IMR-90 (cell line): ENCODE results near the gene CHCHD4.

Source experiments
- CHD1 ChIP-seq: IDR thresholded peaks from 2 replicates; pipeline ENCODE4 v1.6.1; 2012; ENCODE audit warnings: low read depth, low read length, improper control_type of control experiment
- MAFK ChIP-seq: IDR thresholded peaks from 2 replicates; pipeline ENCODE4 v1.6.1; 2012; ENCODE audit warnings: low read depth, low read length, improper control_type of control experiment
- POLR2A ChIP-seq: IDR thresholded peaks from 2 replicates; pipeline ENCODE4 v1.6.1; 2012; ENCODE audit warnings: mild to moderate bottlenecking, low read depth, low read length
- RCOR1 ChIP-seq: IDR thresholded peaks from 2 replicates; pipeline ENCODE4 v1.6.1; 2012; ENCODE audit warnings: mild to moderate bottlenecking, low read length, improper control_type of control experiment; ENCODE audit not compliant: insufficient replicate concordance
- SMC3 ChIP-seq: fragments of 150-350 bp; IDR thresholded peaks from 2 replicates; pipeline ENCODE4 v1.6.1; 2016; ENCODE audit warnings: low read depth, mild to moderate bottlenecking, antibody characterized with exemption, low read length, moderate library complexity
- TF ChIP-seq, protein P1 (sequence below): conservative IDR thresholded peaks from 2 replicates; pipeline ENCODE4 v1.5.1; 2012; ENCODE audit warnings: mild to moderate bottlenecking, low read depth, low read length, improper control_type of control experiment

DNA sequence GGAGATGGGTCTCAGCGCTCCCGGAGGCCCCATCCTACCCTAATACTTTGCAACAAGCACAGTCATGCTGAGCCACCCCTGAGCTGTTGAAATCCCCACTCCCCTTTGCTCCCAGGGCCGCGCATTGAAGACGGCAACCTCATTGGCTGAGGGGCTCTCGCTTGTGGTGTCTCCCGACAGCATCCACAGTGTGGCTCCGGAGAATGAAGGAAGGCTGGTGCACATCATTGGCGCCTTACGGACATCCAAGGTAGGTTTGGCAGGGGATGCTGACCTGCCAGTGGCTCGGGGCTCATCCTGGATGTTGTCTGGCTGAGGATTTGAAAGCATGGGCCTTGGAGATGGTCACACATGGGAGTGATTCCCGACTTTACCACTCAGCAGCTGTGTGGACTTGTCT lies 6.0 kb upstream of the CHCHD4 start:
- TF ChIP-seq MAFK (no peak), POLR2A (no peak), CHD1 (no peak), SMC3 (no peak), RCOR1 (no peak)
- TF ChIP-seq, protein P1, sequence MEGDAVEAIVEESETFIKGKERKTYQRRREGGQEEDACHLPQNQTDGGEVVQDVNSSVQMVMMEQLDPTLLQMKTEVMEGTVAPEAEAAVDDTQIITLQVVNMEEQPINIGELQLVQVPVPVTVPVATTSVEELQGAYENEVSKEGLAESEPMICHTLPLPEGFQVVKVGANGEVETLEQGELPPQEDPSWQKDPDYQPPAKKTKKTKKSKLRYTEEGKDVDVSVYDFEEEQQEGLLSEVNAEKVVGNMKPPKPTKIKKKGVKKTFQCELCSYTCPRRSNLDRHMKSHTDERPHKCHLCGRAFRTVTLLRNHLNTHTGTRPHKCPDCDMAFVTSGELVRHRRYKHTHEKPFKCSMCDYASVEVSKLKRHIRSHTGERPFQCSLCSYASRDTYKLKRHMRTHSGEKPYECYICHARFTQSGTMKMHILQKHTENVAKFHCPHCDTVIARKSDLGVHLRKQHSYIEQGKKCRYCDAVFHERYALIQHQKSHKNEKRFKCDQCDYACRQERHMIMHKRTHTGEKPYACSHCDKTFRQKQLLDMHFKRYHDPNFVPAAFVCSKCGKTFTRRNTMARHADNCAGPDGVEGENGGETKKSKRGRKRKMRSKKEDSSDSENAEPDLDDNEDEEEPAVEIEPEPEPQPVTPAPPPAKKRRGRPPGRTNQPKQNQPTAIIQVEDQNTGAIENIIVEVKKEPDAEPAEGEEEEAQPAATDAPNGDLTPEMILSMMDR: no peak
